Measurements from ENCODE around the gene CACNA1I. TPM values are rescaled to one million over a fixed set of nuclear protein-coding genes. Genes with fewer than 3 reads are reported as not detected.
A peak's percentile ranks its signal among the peaks of the same experiment; 100 is the strongest.

Gene CACNA1I
- total RNA-seq, 1 experiment from 2014 or later = 2.1 TPM

DNA sequence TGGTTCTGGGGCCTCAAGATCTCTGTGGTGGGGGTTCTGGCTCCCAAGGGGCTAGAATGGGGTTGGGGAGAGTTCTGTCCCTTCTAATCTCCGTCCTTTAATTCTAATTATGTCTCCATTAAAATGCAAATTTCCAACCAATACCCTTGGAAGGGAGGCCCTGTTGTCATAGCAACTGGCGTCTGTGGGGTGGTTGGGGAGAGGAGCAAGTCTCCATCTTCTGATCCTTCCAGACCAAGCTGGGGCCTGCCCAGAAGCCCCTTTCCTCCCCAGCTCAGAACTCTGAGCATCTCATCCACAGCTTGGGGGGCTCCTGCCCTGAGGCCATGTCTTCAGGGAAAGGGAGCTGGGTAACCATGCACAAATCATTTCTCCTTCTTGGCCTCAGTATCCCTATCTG lies 32.6 kb upstream of the CACNA1I start:
- Mint-ChIP-seq H3K4me1 (peaks cover 31% of the 10 kb centered on the region), H3K27ac (no peak overlapping the region), H3K9me3 (no peaks in the 10 kb centered on the region), H3K4me3 (no peak overlapping the region), H3K27me3 (ENCODE audit: low read depth) (peaks cover 3% of the 10 kb centered on the region; the same call in 1 of the 2 replicates), H3K36me3 (no peaks in the 10 kb centered on the region)
- DNase-seq (ENCODE audit: low spot score) = no peak
- ChIA-PET CTCF (interaction anchor here (1.0 to 1.5 kb wide), 2 partner anchors 9 to 14 kb away, joined by 3 read pairs; no protein-coding TSS in a partner anchor), POLR2A (no interaction called here)
- TF ChIP-seq CDX4 (CRISPR knock-in tag; IDR thresholded peaks at IDR 0.05; ENCODE audit: borderline replicate concordance) = no peak
- no peak for TF ChIP-seq SP1 (CRISPR knock-in tag; conservative IDR thresholded peaks at IDR 0.05)
- no peak for TF ChIP-seq ZNF263 (CRISPR knock-in tag; IDR thresholded peaks at IDR 0.05; ENCODE audit: low read depth)
- TF ChIP-seq TEAD4 (CRISPR knock-in tag; IDR thresholded peaks at IDR 0.05) = no peak
- TF ChIP-seq KAT7 (CRISPR knock-in tag; IDR thresholded peaks at IDR 0.05; ENCODE audit: borderline replicate concordance) = no peak
- TF ChIP-seq, protein P1, sequence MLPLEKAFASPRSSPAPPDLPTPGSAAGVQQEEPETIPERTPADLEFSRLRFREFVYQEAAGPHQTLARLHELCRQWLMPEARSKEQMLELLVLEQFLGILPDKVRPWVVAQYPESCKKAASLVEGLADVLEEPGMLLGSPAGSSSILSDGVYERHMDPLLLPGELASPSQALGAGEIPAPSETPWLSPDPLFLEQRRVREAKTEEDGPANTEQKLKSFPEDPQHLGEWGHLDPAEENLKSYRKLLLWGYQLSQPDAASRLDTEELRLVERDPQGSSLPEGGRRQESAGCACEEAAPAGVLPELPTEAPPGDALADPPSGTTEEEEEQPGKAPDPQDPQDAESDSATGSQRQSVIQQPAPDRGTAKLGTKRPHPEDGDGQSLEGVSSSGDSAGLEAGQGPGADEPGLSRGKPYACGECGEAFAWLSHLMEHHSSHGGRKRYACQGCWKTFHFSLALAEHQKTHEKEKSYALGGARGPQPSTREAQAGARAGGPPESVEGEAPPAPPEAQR (CRISPR knock-in tag; IDR thresholded peaks at IDR 0.05) = no peak
- TF ChIP-seq ZNF423 (CRISPR knock-in tag; IDR thresholded peaks at IDR 0.05) = no peak
- TF ChIP-seq MXD4 (CRISPR knock-in tag; IDR thresholded peaks at IDR 0.05; ENCODE audit: borderline replicate concordance) = no peak
- no peak for TF ChIP-seq NR2C2 (CRISPR knock-in tag; IDR thresholded peaks at IDR 0.05)
- TF ChIP-seq ZNF121 (CRISPR knock-in tag; IDR thresholded peaks at IDR 0.05) = no peak
- TF ChIP-seq ARID4B (CRISPR knock-in tag; IDR thresholded peaks at IDR 0.05; ENCODE audit: borderline replicate concordance) = no peak
- TF ChIP-seq ZNF317 (CRISPR knock-in tag; IDR thresholded peaks at IDR 0.05; ENCODE audit: borderline replicate concordance, low read depth) = no peak
- no peak for TF ChIP-seq ZBTB21 (CRISPR knock-in tag; IDR thresholded peaks at IDR 0.05; ENCODE audit: borderline replicate concordance)
- ATAC-seq = no peak

DNA sequence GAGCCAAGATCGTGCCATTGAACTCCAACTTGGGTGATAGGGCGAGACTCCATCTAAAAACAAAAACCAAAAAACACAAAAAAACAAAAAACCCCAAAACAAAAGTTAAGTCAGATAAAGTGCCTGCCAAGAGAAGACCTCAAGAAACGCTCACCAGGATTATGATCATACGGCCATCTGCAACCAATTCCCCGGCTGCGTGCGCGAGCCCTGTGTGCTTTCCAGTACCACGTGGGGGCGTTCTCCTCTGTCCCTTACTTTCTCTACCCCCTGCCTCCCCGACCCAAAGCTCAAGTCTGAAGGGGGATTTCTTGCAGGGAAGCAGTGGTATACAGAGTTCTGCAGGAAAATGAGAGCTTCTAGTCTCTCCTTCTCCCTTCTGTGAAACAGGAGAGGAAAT lies 27.5 kb upstream of the CACNA1I start:
- H3K27me3 Mint-ChIP-seq (ENCODE audit: low read depth) = peaks cover 33% of the 10 kb centered on the region

More for the DNA sequence above, 27.5 kb upstream of the CACNA1I start:
- ChIA-PET POLR2A (no interaction called here), CTCF (interaction anchor here (0.6 to 1.7 kb wide), 41 partner anchors 9 to 1963 kb away, joined by 3 to 16 read pairs (median 3); partner anchors contain the start of genes ATF4, LGALS2 and MIEF1)
- Mint-ChIP-seq H3K4me1 (peaks cover 18% of the 10 kb centered on the region), H3K27ac (no peak overlapping the region), H3K9me3 (no peaks in the 10 kb centered on the region), H3K4me3 (no peak overlapping the region), H3K36me3 (no peaks in the 10 kb centered on the region)
- DNase-seq (ENCODE audit: low spot score) (peak; percentile 74), ATAC-seq (peak; percentile 82)
- TF ChIP-seq CREB1 (CRISPR knock-in tag; IDR thresholded peaks at IDR 0.05) (no peak), CTCF (IDR thresholded peaks at IDR 0.05) (0 out of 2 replicates have a peak, but pooled peaks have one; percentile 14), USF2 (CRISPR knock-in tag; IDR thresholded peaks at IDR 0.05) (peak; percentile 56), ZNF416 (CRISPR knock-in tag; IDR thresholded peaks at IDR 0.05) (no peak), ZNF671 (CRISPR knock-in tag; IDR thresholded peaks at IDR 0.05) (no peak), MAX (CRISPR knock-in tag; IDR thresholded peaks at IDR 0.05) (peak; percentile 16; the same call in 1 of the 2 replicates)
- TF ChIP-seq, protein P2, sequence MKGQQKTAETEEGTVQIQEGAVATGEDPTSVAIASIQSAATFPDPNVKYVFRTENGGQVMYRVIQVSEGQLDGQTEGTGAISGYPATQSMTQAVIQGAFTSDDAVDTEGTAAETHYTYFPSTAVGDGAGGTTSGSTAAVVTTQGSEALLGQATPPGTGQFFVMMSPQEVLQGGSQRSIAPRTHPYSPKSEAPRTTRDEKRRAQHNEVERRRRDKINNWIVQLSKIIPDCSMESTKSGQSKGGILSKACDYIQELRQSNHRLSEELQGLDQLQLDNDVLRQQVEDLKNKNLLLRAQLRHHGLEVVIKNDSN (CRISPR knock-in tag; IDR thresholded peaks at IDR 0.05) = peak; percentile 64; the same call in 1 of the 2 replicates
